ENCODE measurements around the gene SH2D2A. TPM values are rescaled to one million over a fixed set of nuclear protein-coding genes. Genes with fewer than 3 reads are reported as not detected.

Gene SH2D2A
- total RNA-seq, 2 experiments from 2014 or later: 86.0 to 89.2 TPM

GRCh38 chr1:156813298-156813697 lies 3.4 kb downstream of the SH2D2A start:
- DNase-seq: peak; percentile 13
- peaks cover 59% of the 10 kb centered on the region for H3K4me1 Mint-ChIP-seq
- ATAC-seq (ENCODE audit: low read depth): no peak
- peak overlapping the region; percentile 90 for H3K4me3 Mint-ChIP-seq
- H3K9me3 Mint-ChIP-seq: no peaks in the 10 kb centered on the region
- POLR2A ChIA-PET: interaction anchor here (1.0 to 1.8 kb wide), 4 partner anchors 8 to 152 kb away, joined by 3 to 7 read pairs (median 4); partner anchors contain the start of genes ISG20L2 and METTL25B
- H3K36me3 Mint-ChIP-seq: peaks cover 44% of the 10 kb centered on the region
- H3K27ac Mint-ChIP-seq: peak overlapping the region; percentile 75
- no peaks in the 10 kb centered on the region for H3K27me3 Mint-ChIP-seq

- Mint-ChIP-seq H3K27me3 (no peaks in the 10 kb centered on the region), H3K9me3 (no peaks in the 10 kb centered on the region), H3K36me3 (peaks cover 52% of the 10 kb centered on the region), H3K27ac (peak overlapping the region; percentile 75), H3K4me1 (peaks cover 64% of the 10 kb centered on the region), H3K4me3 (peak overlapping the region; percentile 90)
- POLR2A ChIA-PET: interaction anchor here (0.6 to 1.2 kb wide), 3 partner anchors 50 to 311 kb away, joined by 3 to 5 read pairs (median 3); partner anchors contain the start of genes ISG20L2 and METTL25B
- ATAC-seq (ENCODE audit: low read depth) (no peak), DNase-seq (no peak)
These were observed 4.2 kb downstream of the SH2D2A start for GRCh38 chr1:156812293-156812990.

GRCh38 chr1:156811168-156811567 lies 5.5 kb downstream of the SH2D2A start:
- POLR2A ChIA-PET: interaction anchor here (4.7 kb wide), 1 partner anchor 50 kb away, joined by 35 read pairs; the partner anchor contains the start of gene NTRK1
- peaks cover 58% of the 10 kb centered on the region for H3K36me3 Mint-ChIP-seq
- H3K27ac Mint-ChIP-seq: peak overlapping the region; percentile 63
- H3K9me3 Mint-ChIP-seq: no peaks in the 10 kb centered on the region
- DNase-seq (no peak), ATAC-seq (ENCODE audit: low read depth) (no peak)
- no peaks in the 10 kb centered on the region for H3K27me3 Mint-ChIP-seq
- H3K4me3 Mint-ChIP-seq: no peak overlapping the region
- H3K4me1 Mint-ChIP-seq: peaks cover 64% of the 10 kb centered on the region

- no peak overlapping the region for H3K4me3 Mint-ChIP-seq
- POLR2A ChIA-PET: interaction anchor here (1.2 to 4.7 kb wide), 2 partner anchors 29 to 51 kb away, joined by 3 to 35 read pairs; partner anchors contain the start of gene NTRK1
- DNase-seq (peak; percentile 9), ATAC-seq (ENCODE audit: low read depth) (no peak)
- peaks cover 62% of the 10 kb centered on the region for H3K4me1 Mint-ChIP-seq
- no peaks in the 10 kb centered on the region for H3K9me3 Mint-ChIP-seq
- H3K27me3 Mint-ChIP-seq: no peaks in the 10 kb centered on the region
- H3K27ac Mint-ChIP-seq: peak overlapping the region; percentile 63
- peaks cover 59% of the 10 kb centered on the region for H3K36me3 Mint-ChIP-seq
These were observed 6.8 kb downstream of the SH2D2A start for GRCh38 chr1:156809711-156810366.

GRCh38 chr1:156809281-156809680 lies 7.4 kb downstream of the SH2D2A start:
- Mint-ChIP-seq H3K9me3 (no peaks in the 10 kb centered on the region), H3K27ac (peak overlapping the region; percentile 90), H3K4me3 (peak overlapping the region; percentile 31), H3K27me3 (no peaks in the 10 kb centered on the region), H3K36me3 (peaks cover 55% of the 10 kb centered on the region), H3K4me1 (peaks cover 61% of the 10 kb centered on the region)
- ATAC-seq (ENCODE audit: low read depth): no peak
- DNase-seq: peak; percentile 30
- POLR2A ChIA-PET: interaction anchor here (1.2 to 4.7 kb wide), 2 partner anchors 30 to 52 kb away, joined by 3 to 35 read pairs; partner anchors contain the start of gene NTRK1

GRCh38 chr1:156808186-156809030 lies 8.2 kb downstream of the SH2D2A start:
- Mint-ChIP-seq H3K27ac (peak overlapping the region; percentile 90), H3K27me3 (no peaks in the 10 kb centered on the region), H3K36me3 (peaks cover 53% of the 10 kb centered on the region), H3K9me3 (no peaks in the 10 kb centered on the region), H3K4me1 (peaks cover 59% of the 10 kb centered on the region), H3K4me3 (peak overlapping the region; percentile 62)
- ATAC-seq (ENCODE audit: low read depth) (no peak), DNase-seq (peak; percentile 24)
- POLR2A ChIA-PET: interaction anchor here (0.8 to 4.7 kb wide), 5 partner anchors 8 to 53 kb away, joined by 3 to 35 read pairs (median 4); partner anchors contain the start of genes NTRK1, PRCC and SH2D2A

GRCh38 chr1:156807627-156808026 lies 9.0 kb downstream of the SH2D2A start:
- H3K36me3 Mint-ChIP-seq: peaks cover 45% of the 10 kb centered on the region
- no peaks in the 10 kb centered on the region for H3K27me3 Mint-ChIP-seq
- H3K27ac Mint-ChIP-seq: peak overlapping the region; percentile 90
- no peak for DNase-seq
- H3K9me3 Mint-ChIP-seq: no peaks in the 10 kb centered on the region
- peak overlapping the region; percentile 62 for H3K4me3 Mint-ChIP-seq
- POLR2A ChIA-PET: interaction anchor here (0.8 to 4.7 kb wide), 5 partner anchors 9 to 53 kb away, joined by 3 to 35 read pairs (median 4); partner anchors contain the start of genes NTRK1, PRCC and SH2D2A
- peaks cover 53% of the 10 kb centered on the region for H3K4me1 Mint-ChIP-seq
- ATAC-seq (ENCODE audit: low read depth): peak; percentile 67

GRCh38 chr1:156806512-156807440 lies 9.9 kb downstream of the SH2D2A start:
- H3K27me3 Mint-ChIP-seq: no peaks in the 10 kb centered on the region
- POLR2A ChIA-PET: interaction anchor here (0.8 to 4.7 kb wide), 6 partner anchors 9 to 60 kb away, joined by 3 to 35 read pairs (median 3); partner anchors contain the start of genes NTRK1 and PRCC
- peaks cover 37% of the 10 kb centered on the region for H3K36me3 Mint-ChIP-seq
- ATAC-seq (ENCODE audit: low read depth): no peak
- DNase-seq: no peak
- H3K9me3 Mint-ChIP-seq: no peaks in the 10 kb centered on the region
- peak overlapping the region; percentile 90 for H3K27ac Mint-ChIP-seq
- H3K4me3 Mint-ChIP-seq: peak overlapping the region; percentile 62
- H3K4me1 Mint-ChIP-seq: peaks cover 49% of the 10 kb centered on the region

- no peaks in the 10 kb centered on the region for H3K9me3 Mint-ChIP-seq
- ATAC-seq (ENCODE audit: low read depth) (no peak), DNase-seq (no peak)
- POLR2A ChIA-PET: interaction anchor here (0.8 to 1.2 kb wide), 4 partner anchors 8 to 60 kb away, joined by 3 read pairs; no protein-coding TSS in a partner anchor
- peaks cover 48% of the 10 kb centered on the region for H3K4me1 Mint-ChIP-seq
- H3K4me3 Mint-ChIP-seq: no peak overlapping the region
- H3K36me3 Mint-ChIP-seq: peaks cover 29% of the 10 kb centered on the region
- H3K27ac Mint-ChIP-seq: peak overlapping the region; percentile 20
- no peaks in the 10 kb centered on the region for H3K27me3 Mint-ChIP-seq
These were observed 10.7 kb downstream of the SH2D2A start for GRCh38 chr1:156805766-156806511.

- no peak for ATAC-seq (ENCODE audit: low read depth)
- H3K4me1 Mint-ChIP-seq: peaks cover 47% of the 10 kb centered on the region
- POLR2A ChIA-PET: interaction anchor here (1.1 kb wide), 1 partner anchor 9 kb away, joined by 3 read pairs; no protein-coding TSS in a partner anchor
These were observed 11.9 kb downstream of the SH2D2A start for GRCh38 chr1:156804572-156805243.

GRCh38 chr1:156804026-156804425 lies 12.6 kb downstream of the SH2D2A start:
- Mint-ChIP-seq H3K9me3 (no peaks in the 10 kb centered on the region), H3K36me3 (peaks cover 26% of the 10 kb centered on the region), H3K4me3 (no peak overlapping the region), H3K27ac (peak overlapping the region; percentile 52), H3K27me3 (no peaks in the 10 kb centered on the region), H3K4me1 (peaks cover 42% of the 10 kb centered on the region)
- POLR2A ChIA-PET: no interaction called here
- ATAC-seq (ENCODE audit: low read depth): no peak
- no peak for DNase-seq

More at GRCh38 chr1:156804572-156805243, 11.9 kb downstream of the SH2D2A start:
- DNase-seq: no peak
- Mint-ChIP-seq H3K9me3 (no peaks in the 10 kb centered on the region), H3K27me3 (no peaks in the 10 kb centered on the region), H3K36me3 (peaks cover 27% of the 10 kb centered on the region), H3K4me3 (no peak overlapping the region), H3K27ac (peak overlapping the region; percentile 52)

Data from activated naive CD8-positive, alpha-beta T cell treated with anti-CD3 and anti-CD28 coated beads, Interleukin-2, amount 10 ng/mL, durations not matched to agents 7 days and 5 days (primary cell).